ENCODE data around the gene DOCK9.

Gene DOCK9

DNA sequence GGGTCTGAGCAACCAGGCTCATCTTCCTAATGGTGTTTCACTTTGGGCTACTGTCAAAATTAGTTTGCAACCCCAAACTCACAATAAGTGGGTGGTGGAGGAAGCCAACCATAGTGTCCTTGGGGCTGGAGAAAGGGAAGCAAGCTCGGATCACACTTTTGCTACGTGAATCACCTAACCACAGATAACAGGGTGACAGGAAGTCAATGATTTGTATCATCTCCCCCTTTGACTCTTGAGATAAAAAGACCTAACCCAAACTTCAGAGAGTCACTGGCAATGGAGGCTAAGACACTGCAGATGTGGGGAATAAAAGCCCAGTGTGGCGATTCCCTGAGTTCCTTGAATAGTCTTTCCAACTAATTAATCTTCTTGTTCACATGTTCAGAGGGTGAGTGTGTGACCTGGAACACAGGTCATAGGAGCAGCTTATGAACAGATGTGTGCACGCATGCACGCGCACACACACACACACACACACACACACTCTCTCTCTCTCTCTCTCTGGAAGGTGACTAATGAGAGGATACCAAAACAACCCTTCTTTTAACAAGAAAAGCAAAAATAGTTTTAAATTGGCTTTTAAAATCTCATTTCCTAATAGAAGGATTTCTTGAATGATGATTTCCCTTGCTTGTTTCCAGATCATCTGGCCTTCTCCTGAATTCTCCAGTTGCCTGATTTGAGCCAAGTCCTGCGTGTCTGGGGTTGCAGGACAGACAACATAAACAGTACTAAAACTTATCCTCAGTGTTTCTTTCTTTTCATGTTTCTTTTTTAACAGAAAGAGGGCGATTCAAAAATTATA lies 21.2 kb upstream of the DOCK9 start:
- peak; percentile 69 for DNase-seq (ENCODE audit: low spot score)

DNA sequence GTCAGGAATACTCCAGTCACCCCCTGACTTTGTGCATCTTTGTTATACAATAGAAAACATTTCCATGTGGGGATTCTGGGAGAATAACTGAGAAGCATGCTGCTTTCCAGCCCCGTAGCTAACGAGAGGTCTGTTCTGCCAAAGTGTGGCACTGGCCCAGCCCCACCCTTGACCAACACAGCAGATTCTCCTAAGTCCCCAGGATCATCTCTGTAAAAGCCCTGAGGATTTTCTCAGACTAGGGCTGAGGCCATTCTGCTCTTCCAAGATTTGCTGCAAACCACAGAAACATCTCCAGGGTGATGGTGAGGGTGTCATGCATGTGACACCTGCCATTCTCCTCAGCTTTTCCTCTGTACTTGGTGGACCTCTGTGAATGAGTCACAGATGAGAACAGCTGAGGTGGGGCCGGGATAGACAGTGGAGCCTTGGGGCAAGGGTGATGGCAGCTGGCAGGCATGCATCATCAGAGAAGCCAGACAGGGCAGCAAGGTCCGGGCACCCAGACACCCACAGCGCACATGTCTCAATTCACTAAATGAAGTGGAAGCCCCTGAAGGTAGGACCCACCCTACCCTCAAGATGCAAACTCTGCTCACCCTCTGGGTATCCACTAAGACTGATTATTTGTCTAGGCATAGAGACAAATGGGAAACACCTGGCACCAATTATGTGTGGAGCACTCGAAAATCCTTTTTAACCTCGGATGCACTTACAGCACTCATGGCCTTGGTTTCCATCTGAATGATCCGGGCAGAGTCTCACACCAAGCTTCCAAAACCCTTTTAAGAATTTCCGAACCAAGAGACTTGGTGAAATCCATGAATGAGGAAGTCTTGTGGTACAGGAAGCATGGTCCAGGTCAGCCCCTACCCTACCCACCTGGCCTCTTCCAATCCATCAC lies 20.1 kb upstream of the DOCK9 start:
- DNase-seq (ENCODE audit: low spot score) = peak; percentile 91

DNA sequence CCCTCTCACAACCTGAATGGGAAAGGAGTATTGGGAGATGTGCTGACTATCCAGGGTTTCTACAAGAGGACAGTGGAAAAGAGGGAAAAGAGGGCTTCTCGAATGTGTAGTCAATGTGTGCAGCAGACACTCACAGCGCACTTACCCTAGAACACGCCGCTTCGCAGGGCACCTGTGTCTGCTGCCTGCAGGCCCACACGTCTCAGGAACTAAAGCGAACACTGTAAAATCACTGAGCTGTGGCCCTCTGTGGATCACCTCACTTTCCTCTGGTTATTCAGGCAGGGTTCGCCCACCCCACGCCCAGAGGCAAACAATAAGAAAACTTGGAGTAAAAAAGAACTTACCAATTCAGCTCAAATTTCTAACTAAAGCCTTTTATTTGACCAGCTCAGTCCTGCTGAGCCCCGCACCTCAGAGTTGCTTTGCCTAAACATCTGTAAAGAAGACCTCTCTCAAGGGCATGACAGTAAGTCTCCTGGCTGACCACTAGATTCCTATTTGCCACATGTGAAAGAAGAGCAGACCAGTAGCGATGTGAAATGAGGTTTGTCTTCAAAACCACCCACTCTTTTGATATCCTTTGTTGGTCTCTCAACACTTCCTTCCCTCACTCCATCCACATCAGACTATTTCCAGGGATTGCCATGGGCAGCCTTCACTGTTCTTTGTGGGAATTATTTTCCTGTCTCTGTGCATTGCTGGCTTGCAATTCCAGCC lies 19.3 kb upstream of the DOCK9 start:
- DNase-seq (ENCODE audit: low spot score) = no peak

DNA sequence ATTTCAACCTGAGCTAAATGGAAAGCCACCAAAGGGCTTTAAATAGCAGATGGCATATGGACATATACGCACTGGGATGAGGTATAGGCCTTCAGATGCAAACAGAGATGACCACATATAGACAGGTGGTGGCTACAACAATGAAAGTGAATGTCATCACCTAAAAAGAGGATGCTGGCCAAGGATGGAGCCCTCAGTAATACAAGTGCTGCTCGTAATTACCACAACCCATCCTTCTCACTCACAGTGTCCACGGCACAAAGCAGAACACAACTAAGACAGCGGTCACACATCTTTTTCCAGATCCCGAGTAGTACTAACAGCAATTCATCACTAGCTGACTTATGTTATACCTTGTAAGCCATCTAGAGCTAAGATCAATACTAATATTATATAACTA lies 18.2 kb upstream of the DOCK9 start:
- DNase-seq (ENCODE audit: low spot score) = no peak

DNA sequence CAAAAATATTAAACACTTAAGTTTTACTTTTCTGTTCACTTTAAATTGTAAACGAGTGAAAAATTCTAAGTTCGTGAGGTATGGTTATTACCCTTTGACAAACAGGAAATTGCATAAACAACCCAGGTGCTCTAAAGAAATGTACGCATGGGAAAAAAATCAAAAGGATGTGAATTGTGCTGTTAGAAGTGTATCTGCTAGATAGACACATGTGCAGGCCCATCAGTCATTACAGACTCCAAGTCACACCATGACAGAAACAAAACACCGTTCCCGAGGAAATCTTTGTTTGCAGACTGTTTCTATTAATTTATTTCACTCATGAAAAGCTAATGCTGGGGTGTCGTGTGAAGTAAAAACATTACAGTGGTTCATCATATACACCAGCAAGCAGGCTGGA lies 17.0 kb upstream of the DOCK9 start:
- DNase-seq (ENCODE audit: low spot score) = no peak

DNA sequence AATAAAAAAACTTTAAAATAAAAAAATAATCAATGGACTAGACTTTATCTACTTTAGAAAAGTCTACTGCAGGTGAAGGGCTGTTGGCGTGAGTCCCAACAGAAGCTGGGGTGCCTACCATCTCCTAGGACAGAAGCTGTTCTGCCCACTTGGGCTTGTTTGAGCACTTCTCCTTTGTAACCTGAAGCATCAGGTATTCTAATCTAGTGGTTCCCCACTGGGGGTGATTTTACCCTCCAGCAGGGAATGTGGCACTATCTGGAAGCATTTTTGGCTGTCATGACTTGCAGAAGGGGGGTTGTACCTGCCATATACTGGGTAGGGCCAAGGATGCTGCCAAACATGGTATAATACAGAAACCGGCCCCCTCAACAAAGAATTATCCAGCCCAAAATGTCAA lies 16.2 kb upstream of the DOCK9 start:
- DNase-seq (ENCODE audit: low spot score) = no peak

DNA sequence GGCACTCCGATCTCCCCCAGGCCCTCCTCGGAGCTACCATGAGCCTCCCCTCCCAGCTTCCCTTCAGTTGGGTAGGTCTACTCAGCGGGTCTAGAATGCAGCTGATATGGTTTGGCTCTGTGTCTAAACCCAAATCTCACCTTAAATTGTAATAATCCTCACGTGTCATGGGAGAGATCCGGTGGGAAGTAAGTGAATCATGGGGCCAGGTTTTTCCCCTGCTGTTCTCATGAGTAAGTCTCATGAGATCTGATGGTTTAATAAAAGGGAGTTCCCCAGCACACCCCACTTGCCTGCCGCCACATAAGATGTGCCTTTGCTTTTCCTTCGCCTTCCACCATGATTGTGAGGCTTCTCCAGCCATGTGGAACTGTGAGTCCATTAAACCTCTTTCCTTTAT lies 14.5 kb upstream of the DOCK9 start:
- DNase-seq (ENCODE audit: low spot score) = peak; percentile 93

DNA sequence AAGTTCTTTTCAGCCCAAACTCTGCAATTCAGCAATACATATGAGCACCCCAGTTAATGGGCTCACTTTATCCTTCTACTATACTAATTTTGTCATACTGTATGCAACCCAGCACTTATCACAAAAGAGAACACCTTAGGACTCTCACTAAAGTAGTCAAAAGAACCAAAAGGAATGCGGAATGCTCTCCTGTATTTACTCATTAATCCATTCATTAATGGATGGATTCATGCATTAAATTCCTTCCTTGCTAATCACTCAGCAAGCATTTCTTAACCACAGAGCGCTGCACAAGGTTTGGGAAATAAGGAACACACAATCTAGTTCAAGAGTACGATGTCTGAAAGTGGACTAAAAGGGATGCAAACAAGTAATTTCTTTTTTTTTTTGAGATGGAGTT lies 12.8 kb upstream of the DOCK9 start:
- peak; percentile 91 for DNase-seq (ENCODE audit: low spot score)

DNA sequence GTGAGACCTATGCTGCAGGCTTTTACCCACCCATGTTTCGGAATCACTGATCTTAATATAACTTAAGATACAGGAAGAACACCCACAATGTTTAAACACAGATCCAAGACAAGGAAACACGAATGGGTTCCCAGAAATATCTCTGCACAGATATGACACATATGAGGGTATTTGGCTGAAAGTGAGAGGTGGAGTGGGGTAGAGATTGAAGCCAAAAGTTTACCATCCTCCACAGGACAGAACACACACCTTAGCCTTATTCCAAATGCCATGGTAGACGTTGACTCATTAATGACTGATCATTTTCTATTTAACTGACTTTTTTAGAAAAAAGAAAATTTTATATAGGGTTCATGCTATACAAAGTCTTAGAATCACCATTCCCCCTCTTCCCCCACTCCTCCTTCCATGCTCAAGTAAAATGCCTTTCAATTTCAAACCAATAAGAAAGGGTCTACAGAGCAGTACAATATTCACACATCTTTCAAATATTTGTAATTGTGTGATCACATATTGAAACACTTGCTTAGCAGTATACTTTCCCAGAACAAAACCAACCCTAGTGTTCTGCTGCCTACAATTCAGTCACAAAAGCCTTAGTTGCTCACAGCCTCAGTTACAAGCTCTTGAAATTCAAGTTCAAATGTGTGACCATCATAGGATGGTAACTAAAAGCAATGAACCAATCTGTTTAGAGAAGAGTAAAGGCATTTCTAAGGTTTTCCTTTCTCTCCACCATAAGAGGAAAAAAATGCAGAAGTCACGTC lies 11.8 kb upstream of the DOCK9 start:
- peak; percentile 27 for DNase-seq (ENCODE audit: low spot score)

DNA sequence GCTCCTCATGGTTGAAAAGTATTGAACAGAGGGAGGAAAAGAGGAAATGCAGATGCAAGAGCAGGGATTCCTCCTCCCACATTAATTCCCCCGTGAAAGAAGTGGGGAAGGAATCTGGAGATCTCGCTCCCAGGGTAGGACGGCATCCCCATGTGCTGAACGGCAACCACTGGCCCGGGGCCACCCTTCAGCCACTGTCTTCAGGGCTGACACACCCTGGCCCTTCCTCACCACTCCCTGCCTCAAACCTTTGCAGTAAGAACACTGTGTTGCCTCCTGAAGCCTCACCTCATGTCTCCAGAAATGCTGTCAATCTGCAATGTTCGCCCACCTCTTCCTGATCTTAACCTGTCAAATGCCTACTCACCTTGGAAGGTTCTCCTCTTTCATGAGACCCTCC lies 10.9 kb upstream of the DOCK9 start:
- DNase-seq (ENCODE audit: low spot score) = no peak

DNA sequence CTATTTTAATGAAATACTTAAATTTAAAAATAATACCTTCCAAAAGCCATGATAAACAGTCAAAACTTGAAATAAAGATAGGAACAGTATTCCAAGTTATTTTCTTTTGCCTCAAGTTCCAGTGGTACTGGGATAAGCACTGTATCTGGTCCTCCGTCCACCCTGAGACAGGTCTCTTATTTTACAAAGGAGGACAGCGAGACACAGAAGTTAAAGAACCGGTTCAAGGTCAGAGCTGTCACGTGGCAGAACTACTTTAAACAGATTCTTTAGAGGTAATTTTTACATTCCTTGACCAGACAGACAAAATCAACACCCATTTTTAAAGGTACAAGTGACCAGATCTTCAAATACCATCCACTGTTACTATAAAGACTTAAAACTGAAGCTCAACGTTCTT lies 10.4 kb upstream of the DOCK9 start:
- no peak for DNase-seq (ENCODE audit: low spot score)

DNA sequence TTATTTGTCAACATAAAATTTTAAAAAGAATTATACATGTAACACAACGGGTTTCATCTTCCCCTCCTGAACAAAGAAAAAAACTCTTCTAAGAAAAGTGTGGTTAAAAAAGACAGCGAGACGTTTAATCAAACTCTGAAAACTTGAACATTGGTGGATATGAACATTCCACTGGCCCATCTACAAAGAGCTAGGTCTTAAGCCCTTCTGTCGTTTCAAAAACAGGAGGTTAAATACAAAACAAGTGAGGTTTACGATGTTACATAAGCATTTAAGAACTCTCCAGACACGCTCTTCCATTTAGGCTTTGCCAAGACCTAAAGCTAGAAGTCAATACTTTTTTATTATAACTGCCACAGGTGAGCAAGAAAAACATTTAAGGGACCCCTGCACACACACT lies 9.4 kb upstream of the DOCK9 start:
- no peak for DNase-seq (ENCODE audit: low spot score)

DNA sequence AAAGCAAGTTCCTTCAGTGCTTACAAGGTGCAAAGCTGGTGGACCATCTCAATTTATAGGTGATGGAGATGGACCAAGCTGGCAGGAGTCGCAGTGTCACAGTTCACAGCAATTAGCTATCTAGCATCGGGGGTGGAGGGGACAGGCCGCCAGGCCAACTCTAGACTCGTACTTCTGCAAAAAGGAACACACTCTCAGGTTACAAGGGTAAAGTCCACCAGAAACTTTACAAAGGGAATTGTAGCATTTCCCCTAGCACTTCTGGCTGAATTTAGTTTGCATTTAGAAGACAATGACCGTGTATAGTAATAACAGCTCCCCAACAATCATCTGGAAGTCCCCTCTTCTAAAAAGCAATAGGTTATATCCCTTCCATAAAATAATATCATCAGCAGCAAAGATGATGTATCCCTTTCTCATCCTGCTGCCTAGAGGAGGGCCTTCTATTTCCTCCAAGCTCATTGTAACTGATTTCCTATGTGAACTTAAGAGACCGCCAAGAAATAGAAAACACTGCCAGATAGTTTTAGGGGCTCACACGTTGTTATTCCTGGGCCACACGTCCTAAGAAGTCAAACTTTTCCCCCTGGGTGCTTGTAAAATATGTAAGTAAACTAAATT lies 8.5 kb upstream of the DOCK9 start:
- DNase-seq (ENCODE audit: low spot score) = no peak

DNA sequence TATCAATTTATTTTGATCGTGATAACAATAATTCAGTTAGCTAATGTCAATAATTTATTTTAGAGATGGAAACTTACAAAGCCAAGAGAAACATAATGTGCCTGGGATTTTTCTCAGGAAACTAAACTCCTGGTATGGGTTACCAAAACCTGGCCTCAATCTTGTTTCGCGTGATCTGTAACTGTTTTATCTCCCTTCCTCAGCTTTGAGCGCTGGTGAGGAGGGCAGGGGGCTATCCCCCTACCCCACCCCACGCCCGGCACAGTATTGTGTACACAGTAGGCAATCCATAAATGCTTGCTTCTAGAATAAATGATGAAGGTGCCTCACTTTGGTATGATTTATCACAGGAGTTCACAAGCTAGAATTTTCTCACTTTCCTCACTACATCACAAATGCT lies 7.7 kb upstream of the DOCK9 start:
- no peak for DNase-seq (ENCODE audit: low spot score)

DNA sequence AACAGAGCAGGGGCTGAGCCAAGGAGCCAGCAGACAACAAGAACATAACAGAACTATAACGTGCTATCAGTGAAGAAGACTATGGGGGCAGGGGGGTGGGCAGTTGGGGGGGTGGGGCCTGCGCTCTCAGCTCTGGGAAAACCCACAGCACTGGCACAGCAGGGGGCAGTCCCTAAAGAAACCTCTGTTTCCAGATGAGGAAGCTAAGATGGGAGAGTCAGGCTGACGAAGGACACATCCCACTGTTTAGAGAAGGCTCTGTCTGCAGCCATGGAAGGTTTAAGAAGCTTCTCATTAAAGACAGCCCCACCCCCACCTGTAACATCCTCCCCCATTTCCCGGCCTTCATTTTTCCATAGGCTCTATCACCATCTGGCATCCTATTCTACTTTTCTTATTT lies 7.1 kb upstream of the DOCK9 start:
- no peak for DNase-seq (ENCODE audit: low spot score)

DNA sequence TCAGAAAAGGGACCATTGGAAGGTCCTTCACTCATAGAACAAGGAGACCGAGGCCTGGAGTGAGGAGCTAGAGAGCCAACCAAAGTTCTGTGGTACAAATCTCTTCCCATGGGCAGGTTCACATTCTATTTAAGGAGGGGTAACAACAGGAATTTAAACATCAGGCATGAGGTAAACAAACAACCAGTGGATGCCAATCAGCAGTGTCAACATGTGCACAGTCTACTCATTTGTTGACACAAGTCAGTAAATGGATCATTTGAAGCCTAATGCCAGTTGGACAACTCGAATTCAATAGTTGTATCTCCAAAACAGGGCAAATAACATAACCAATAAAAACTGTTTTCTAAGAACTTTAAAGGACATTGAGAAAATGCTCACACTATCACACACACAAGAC lies 6.3 kb upstream of the DOCK9 start:
- peak; percentile 18 for DNase-seq (ENCODE audit: low spot score)

DNA sequence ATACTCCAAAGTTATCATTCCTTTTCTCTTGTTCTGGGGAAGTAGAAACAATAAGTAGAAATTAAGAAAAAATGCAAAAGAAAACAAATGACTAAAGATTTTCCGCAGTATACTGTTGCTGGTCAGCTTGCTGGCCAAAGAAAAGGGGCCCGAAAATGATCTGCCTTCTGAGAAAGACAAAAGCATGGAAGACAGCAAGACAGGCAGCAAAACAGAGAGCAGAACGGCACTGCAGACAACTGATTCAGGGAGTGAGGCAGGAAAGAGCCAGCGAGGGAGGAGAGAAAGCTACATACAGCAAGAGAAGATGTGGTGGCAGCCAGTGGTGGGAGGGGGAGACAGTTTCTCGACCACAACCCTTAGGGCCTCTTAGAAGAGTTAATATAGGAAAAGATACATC lies 5.3 kb upstream of the DOCK9 start:
- no peak for DNase-seq (ENCODE audit: low spot score)

DNA sequence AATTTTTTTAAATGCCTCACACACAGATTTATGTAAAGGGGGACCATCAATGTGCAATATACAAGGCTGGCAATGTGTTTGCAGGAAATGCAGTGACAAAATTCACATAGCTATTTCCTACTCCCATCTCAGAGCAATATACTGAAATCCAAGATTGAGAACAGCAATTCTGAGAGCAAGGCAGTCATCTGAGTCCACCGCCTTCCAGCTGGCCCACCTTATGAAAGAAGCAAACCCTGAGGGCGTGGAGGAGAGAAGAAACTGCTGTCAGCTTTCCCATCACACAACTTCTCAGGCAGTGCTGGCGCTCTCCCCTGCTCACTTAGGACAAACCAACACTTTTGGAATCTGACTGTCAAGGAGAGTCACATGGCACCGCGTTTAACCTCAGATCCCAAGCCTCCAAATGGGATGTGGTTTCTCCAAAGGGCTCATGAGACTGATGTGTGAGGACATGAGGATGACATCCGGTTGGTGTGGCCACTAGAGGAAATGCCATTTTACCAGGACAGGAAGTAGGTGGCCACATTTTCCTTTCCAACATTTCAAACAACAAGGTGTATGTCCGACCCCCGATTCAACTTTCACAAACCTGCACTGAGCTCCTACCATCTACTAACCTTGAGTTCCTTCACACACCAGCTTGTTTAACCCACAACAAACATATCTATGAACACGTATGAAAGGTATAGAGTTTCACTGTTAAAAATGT lies 3.7 kb upstream of the DOCK9 start:
- DNase-seq (ENCODE audit: low spot score) = peak; percentile 30

DNA sequence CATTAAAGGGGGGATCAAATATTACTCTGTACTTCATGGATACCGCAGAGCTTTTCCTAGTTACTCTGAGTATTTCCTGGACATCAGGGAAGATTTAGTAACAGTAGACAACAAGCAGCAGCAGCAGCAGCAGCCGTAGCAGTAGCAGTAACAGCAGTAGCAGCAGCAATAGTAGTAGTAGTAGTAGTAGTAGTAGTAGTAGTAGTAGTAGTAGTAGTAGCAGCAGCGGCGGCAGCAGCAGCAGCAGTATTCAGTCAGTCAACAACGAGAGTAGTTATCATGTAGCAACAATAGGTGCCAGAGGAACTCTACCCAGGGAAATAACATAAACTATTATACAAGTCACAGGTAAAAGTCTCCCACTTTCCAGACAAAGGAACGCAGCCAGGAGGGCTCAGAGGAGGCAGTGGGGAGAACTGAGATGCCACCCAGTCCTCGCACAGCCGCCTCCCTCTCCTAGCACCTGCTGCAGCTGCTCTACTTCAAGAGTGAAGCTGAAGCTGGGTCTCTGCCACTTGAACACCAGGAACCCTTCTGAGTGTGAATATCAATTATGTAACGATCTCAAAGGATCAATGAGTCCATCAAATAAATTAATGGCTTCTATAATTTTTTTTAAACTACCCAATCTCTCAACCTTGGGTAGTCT lies 1.3 kb upstream of the DOCK9 start:
- no peak for DNase-seq (ENCODE audit: low spot score)

DNA sequence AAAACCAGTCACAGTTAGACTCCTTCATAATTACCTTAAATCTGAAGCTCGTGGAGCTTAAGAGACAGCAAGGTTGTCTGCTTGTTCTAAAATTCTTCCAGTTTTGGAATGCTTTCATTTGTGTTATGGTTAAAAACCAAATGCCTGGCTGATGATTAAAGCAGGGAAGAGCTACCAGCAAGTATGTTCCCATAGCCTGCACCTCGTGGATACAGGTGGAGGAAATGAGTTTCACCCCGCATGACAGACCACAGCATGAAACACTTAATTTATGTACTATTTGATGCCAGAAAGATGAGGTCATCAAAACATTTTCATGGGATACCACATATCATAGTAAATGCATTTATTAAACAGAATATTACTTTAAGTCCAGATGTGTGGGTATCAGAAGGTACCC lies 416 bp upstream of the DOCK9 start:
- peak; percentile 96 for DNase-seq (ENCODE audit: low spot score)
